Muscle of leg (tissue), 11 donors: ENCODE results near the gene ERAS. TPM values are rescaled to one million over a fixed set of nuclear protein-coding genes. Genes with fewer than 3 reads are reported as not detected.

ENCODE experiments used
- DNase-seq: peaks from one replicate; pipeline ENCODE4 v3.0.0; 2013
- H3K27ac ChIP-seq: one replicate; pipeline ENCODE4 v1.5.1; 2013; ENCODE audit warnings: mild to moderate bottlenecking, low read length, control low read depth
- H3K27me3 ChIP-seq: one replicate; pipeline ENCODE4 v1.6.1; 2013; ENCODE audit warnings: low read length; ENCODE audit not compliant: control insufficient read depth, insufficient read depth
- H3K36me3 ChIP-seq: one replicate; pipeline ENCODE4 v1.6.1; 2013; ENCODE audit warnings: low read length; ENCODE audit not compliant: control insufficient read depth, insufficient read depth
- H3K4me1 ChIP-seq: one replicate; pipeline ENCODE4 v1.6.1; 2013; ENCODE audit warnings: low read length; ENCODE audit not compliant: control insufficient read depth, insufficient read depth
- H3K4me3 ChIP-seq: one replicate; pipeline ENCODE4 v1.5.1; 2013; ENCODE audit warnings: low read length, control low read depth
- H3K9me3 ChIP-seq: replicated peaks from 2 replicates; pipeline ENCODE4 v1.6.1; 2013; ENCODE audit warnings: low read depth, low read length; ENCODE audit not compliant: control insufficient read depth
- WGBS: methylation state at CpG from one replicate; pipeline ENCODE4 v1.1.5; 2013; ENCODE audit warnings: missing lambda C conversion rate; ENCODE audit not compliant: insufficient coverage; 5-methylcytosine and 5-hydroxymethylcytosine counted together
- polyA plus RNA-seq, 8 donors: library from polyadenylated mRNA; unstranded; fragments of 120-200 nt; gene quantifications; one replicate each; pipeline versions ENCODE4 v1.2.1 to v1.2.3, GENCODE V29; 2013; ENCODE audit warnings: inconsistent platforms in 1 of 8, low replicate concordance in 1 of 8; ENCODE audit not compliant: insufficient read length in 8 of 8, insufficient read depth in 1 of 8
- total RNA-seq: library from RNA; stranded (reverse); fragments of 120-200 nt; gene quantifications from one replicate; pipeline ENCODE4 v1.2.4, GENCODE V29; 2013

Gene ERAS
- total and polyA plus RNA-seq, 9 donors: 0.10 TPM; not detected in 8

DNA sequence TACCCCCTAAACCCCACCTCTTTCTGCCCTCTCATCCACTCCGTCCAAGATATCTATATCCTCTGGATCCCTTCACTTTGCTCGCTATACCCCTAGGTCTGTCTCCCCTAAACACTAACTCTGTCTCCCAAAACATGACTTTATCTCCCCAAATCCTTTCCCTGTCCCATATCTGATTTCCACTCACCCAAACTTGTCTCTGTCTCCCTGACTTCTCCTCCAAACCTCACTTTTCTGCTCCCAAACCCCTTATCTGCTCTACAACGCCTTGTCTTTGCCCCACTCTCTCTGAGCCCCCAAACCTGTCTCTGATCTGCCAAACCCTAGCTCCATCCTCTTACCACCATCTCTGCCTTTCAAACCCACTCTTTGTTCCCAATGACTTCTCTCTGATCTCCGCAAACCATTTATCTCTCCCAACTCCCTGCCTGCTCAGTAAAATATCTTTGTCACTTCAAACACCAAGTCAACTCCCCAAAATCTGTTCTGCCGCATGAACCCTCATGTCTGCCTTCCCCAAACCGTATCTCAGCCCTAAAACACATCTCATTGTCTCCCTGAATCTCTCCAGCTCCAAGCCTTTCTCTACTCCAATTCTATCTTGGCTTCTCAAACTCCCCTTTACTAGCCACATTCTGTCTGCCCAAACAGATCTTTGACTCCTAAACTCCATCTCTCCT, 39.3 kb upstream of the ERAS start:
- H3K36me3 ChIP-seq: no peaks in the 10 kb centered on the region
- no peaks in the 10 kb centered on the region for H3K9me3 ChIP-seq
- no peaks in the 10 kb centered on the region for H3K4me1 ChIP-seq
- no peak for DNase-seq
- peaks cover 11% of the 10 kb centered on the region for H3K27me3 ChIP-seq
- no peak overlapping the region for H3K4me3 ChIP-seq
- H3K27ac ChIP-seq: no peak overlapping the region
- WGBS: 64% methylated on average over 6 of the region's 6 CpGs

DNA sequence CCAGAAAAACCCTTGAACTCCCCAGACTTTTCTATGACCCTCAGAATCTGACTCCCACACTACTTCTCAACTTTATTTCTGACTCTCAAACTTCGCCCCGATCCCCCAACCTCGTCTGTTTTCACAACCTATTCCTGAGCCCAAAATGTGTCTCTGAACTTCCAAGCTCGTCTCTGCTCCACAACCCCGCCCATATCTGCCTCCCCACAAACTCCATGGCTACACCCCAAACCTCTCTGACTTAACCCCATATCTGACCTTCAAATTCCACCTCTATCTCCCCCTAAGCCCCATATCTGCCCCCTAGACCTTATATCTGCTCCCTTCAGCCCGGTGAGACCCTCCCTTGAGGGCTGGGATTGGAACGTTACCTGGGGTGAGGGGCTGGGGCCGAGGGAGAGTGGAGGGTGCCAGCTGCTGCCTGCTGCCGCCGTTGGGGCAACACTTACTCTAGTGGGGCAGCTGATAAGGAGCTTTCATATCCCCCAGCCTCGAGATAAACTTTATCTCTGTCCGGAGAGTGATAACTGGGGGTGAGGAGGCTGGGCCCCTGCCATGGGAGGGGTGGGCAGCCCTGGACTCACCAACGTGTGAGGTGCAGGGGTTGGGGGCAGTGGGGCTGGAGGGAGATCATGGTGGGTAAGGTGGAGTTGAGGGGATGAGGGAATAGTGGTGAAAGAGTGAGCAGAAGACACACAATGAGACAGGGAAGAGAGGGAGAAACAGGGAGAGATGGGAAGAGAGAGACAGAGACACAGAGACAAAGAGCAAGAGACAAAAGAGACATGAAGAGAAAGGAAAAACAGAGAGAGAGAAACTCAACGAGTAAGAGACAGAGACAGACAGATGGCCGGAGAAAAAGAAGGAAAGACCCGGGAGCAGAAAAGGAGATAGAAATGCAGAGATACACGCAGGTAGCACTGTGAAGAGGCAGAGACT, 38.5 kb upstream of the ERAS start:
- H3K4me3 ChIP-seq: no peak overlapping the region
- H3K4me1 ChIP-seq: no peaks in the 10 kb centered on the region
- no peaks in the 10 kb centered on the region for H3K9me3 ChIP-seq
- 56% methylated on average over 14 of the region's 17 CpGs for WGBS
- H3K36me3 ChIP-seq: no peaks in the 10 kb centered on the region
- no peak for DNase-seq
- H3K27me3 ChIP-seq: peaks cover 11% of the 10 kb centered on the region
- H3K27ac ChIP-seq: no peak overlapping the region

DNA sequence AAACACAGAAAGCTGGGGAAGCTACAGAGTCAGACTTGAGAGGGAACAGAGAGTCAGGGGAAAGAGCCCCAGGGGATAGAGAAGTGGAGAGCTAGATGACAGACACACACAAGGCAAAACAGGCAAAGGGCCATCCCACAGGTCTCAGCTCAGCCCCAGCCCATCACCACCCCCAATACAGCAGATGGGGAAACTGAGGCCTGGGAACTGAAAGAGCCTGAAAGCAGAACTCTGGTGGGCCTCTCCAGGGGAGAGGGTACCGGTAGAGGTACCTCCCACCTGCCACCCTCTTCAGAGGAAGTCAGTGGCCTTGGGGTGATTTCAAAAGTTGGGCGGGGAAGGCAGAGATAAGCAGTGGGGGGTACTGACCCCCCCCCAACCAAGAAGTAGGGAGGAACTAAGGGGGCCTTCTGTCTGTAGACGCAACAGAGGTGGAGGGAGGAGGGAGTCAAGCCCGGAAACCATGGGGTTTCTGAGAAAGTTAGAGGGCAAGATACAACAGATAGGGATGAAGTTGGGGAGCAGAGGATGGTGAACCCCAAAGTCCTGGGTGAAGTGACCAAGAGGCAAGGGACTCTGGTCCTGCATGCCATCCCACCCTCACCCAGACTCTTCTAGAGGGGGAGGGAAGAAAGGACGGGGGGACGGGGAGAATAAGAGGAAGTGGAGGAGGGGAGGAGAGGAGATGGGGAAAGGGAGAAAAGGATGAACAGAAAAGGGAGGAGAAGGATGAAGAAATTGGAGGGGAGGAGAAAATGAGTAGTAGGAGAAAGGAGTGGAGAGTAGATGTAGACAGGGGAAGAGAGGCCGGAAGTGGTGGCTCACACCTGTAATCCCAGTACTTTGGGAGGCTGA, 36.7 kb upstream of the ERAS start:
- Histone ChIP-seq H3K27me3 (peaks cover 12% of the 10 kb centered on the region), H3K36me3 (no peaks in the 10 kb centered on the region), H3K4me3 (no peak overlapping the region), H3K27ac (no peak overlapping the region), H3K4me1 (no peaks in the 10 kb centered on the region), H3K9me3 (no peaks in the 10 kb centered on the region)
- DNase-seq: no peak
- WGBS: 70% methylated on average over 3 of the region's 7 CpGs

DNA sequence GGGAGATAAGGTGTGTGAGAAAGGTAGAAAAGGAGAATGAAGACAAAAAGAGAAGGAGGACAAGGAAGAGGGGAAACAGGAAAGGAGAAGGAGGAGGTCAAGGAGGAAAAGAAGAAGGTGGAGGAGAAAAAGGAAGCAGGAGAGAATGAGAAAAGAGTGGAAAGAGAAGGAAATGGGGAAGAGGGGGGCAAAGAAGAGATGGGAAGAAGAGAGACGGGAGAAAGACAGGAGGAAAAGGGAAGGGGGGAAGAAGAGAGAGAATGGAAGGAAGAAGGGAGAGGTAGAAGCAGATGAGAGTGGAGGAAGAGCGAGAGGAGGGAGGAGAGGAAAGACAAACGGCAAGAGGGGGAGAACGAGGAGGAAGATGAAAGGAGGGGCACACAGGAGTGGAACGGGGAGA, 35.8 kb upstream of the ERAS start:
- WGBS: 57% methylated on average over 5 of the region's 5 CpGs
- Histone ChIP-seq H3K4me1 (no peaks in the 10 kb centered on the region), H3K4me3 (no peak overlapping the region), H3K9me3 (no peaks in the 10 kb centered on the region), H3K27me3 (peaks cover 14% of the 10 kb centered on the region), H3K27ac (no peak overlapping the region), H3K36me3 (no peaks in the 10 kb centered on the region)
- no peak for DNase-seq

DNA sequence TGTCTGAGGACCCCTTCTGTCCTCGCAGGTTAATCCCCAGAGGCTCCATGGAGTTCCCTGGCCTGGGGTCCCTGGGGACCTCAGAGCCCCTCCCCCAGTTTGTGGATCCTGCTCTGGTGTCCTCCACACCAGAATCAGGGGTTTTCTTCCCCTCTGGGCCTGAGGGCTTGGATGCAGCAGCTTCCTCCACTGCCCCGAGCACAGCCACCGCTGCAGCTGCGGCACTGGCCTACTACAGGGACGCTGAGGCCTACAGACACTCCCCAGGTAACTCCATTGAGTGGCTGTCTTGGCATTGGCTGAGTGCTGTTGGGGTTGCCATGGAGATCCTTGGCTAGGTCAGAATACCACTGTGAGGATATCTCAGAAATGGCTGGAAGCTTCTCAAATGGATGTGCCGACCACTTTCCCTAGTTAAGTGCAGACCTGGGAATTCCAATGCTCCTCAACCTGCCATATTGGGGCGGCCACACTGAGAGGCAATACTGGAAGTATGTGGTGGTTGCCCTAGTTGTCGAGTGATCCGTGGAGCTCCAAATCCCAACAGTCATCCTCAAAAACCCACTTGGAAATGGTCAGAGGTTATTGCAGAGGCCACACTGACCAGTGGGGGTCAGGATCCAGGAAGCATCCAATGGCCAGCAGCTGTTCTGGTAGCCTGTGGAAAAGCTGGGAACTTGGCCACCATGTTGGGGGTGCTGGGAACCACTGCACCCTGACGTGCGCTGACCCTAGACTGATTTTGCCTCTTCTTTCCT, 35.1 kb upstream of the ERAS start:
- H3K27ac ChIP-seq: no peak overlapping the region

DNA sequence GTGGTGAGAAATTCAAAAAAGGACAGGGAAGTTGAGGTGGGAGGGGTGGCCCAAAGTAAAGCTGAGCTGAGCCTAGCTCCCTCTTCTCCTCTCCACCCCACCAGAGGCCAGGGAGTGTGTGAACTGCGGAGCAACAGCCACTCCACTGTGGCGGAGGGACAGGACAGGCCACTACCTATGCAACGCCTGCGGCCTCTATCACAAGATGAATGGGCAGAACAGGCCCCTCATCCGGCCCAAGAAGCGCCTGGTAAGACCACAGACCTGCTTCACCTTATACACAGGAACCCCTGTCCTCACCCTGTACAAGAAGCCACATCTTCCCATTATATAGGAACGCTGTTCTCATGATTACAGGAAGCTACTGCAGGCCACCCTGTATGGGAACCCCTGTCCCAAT, 34.1 kb upstream of the ERAS start:
- Histone ChIP-seq H3K4me3 (no peak overlapping the region), H3K36me3 (no peaks in the 10 kb centered on the region), H3K9me3 (no peaks in the 10 kb centered on the region), H3K27me3 (peaks cover 12% of the 10 kb centered on the region), H3K27ac (no peak overlapping the region), H3K4me1 (no peaks in the 10 kb centered on the region)
- DNase-seq: no peak
- 65% methylated on average over 7 of the region's 7 CpGs for WGBS

More for the DNA sequence above, 35.1 kb upstream of the ERAS start:
- Histone ChIP-seq H3K36me3 (no peaks in the 10 kb centered on the region), H3K9me3 (no peaks in the 10 kb centered on the region), H3K4me3 (no peak overlapping the region), H3K4me1 (no peaks in the 10 kb centered on the region), H3K27me3 (peaks cover 14% of the 10 kb centered on the region)
- no peak for DNase-seq
- 75% methylated on average over 5 of the region's 11 CpGs for WGBS

DNA sequence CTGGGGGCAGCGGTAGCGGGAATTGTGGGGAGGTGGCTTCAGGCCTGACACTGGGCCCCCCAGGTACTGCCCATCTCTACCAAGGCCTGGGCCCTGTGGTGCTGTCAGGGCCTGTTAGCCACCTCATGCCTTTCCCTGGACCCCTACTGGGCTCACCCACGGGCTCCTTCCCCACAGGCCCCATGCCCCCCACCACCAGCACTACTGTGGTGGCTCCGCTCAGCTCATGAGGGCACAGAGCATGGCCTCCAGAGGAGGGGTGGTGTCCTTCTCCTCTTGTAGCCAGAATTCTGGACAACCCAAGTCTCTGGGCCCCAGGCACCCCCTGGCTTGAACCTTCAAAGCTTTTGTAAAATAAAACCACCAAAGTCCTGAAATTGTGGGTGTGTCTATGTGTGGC, 32.4 kb upstream of the ERAS start:
- WGBS: 100% methylated on average over 1 of the region's 4 CpGs

DNA sequence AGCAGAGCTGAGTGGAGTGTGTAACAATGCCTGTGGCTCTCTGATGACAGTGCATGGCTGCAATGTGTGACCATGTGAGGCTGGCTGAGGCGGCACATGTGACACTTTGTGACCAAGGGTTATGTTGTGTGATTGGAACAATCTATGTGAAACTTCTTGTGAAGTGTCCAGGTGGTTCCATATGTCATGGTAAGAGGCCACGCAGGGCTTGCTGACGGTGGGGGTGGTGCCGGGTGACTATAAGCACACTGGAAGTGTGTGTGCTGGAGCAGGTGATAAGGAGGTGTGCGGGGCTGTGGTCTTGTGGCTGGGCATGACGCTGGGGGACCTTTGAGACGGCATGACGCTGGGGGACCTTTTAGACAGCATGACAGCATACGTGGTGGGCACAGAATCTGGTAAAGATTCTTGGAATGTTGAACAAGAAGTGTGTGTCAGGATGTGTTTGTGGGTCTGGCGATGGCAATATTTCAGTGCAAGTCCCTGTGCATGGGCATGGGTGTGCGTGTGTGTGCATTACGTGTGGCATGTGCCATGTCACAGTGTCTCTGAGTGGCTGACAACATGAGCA, 31.9 kb upstream of the ERAS start:
- DNase-seq: no peak
- no peak overlapping the region for H3K27ac ChIP-seq
- 73% methylated on average over 12 of the region's 12 CpGs for WGBS
- no peak overlapping the region for H3K4me3 ChIP-seq
- H3K4me1 ChIP-seq: no peaks in the 10 kb centered on the region
- no peaks in the 10 kb centered on the region for H3K9me3 ChIP-seq
- H3K27me3 ChIP-seq: peaks cover 6% of the 10 kb centered on the region
- no peaks in the 10 kb centered on the region for H3K36me3 ChIP-seq

More for the DNA sequence above, 32.4 kb upstream of the ERAS start:
- Histone ChIP-seq H3K4me1 (no peaks in the 10 kb centered on the region), H3K36me3 (no peaks in the 10 kb centered on the region), H3K27me3 (peaks cover 6% of the 10 kb centered on the region), H3K9me3 (no peaks in the 10 kb centered on the region), H3K27ac (no peak overlapping the region), H3K4me3 (no peak overlapping the region)
- DNase-seq: no peak

DNA sequence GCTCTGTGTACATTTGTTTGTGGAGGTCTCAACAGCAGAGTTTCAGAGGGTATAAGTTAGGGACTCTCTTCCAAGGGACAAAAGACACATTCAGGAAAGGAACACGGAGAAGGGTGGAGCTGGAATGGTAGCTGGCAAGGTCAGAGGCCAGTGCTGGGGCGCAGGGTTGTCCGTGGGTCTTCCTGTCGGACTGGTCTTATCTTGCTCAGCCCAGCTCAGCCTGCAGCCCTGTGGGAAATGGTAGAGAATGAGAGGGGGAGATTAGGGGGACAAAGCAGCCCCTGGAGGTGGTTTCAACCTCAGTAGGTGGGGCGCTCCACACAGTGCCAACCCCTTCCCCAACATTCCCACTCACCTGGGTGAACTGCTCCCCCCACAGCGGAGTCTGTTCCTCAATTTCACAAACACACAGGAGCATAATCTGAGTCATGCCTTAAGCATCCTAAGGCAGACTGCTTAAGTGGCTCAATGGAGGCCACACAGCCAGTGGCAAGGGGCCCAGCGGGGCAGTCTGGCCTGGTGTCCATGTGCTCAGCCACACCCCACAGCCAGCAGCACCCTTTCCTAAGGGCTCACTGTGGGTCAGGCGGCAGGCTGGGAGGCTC, 31.3 kb upstream of the ERAS start:
- Histone ChIP-seq H3K9me3 (no peaks in the 10 kb centered on the region), H3K27ac (no peak overlapping the region), H3K27me3 (peaks cover 6% of the 10 kb centered on the region), H3K4me1 (no peaks in the 10 kb centered on the region), H3K36me3 (no peaks in the 10 kb centered on the region), H3K4me3 (no peak overlapping the region)
- DNase-seq: no peak
- WGBS: 55% methylated on average over 4 of the region's 8 CpGs
